K562 (cell line): Measurements from ENCODE around the gene ZSCAN12. TPM values are rescaled to one million over a fixed set of nuclear protein-coding genes. Genes with fewer than 3 reads are reported as not detected.
A peak's percentile ranks its signal among the peaks of the same experiment; 100 is the strongest.

ENCODE experiments used
- BHLHE40 ChIP-seq: IDR thresholded peaks from 2 replicates; pipeline ENCODE4 v1.6.1; 2011; ENCODE audit warnings: low read length, improper control_type of control experiment
- DDX20 ChIP-seq: fragments of 450-650 bp; IDR thresholded peaks from 2 replicates; pipeline ENCODE4 v1.6.1; 2016; ENCODE audit warnings: missing genetic modification characterization, low read depth, mild to moderate bottlenecking, missing compliant biosample characterization, moderate library complexity
- GABPA ChIP-seq: fragments of 200-800 bp; sonication (Bioruptor generic); conservative IDR thresholded peaks from 2 replicates; pipeline ENCODE4 v1.6.1; 2016; ENCODE audit warnings: low read depth, missing genetic modification characterization, missing compliant biosample characterization
- HCFC1 ChIP-seq: IDR thresholded peaks from 2 replicates; pipeline ENCODE4 v1.6.1; 2012; ENCODE audit warnings: low read depth, low read length, improper control_type of control experiment
- NR2C2 ChIP-seq, 2 experiments: fragments of 200-800 bp in 1 of 2; sonication (Bioruptor generic) in 1 of 2; sonication (generic) in 1 of 2; formaldehyde crosslinking in 1 of 2; IDR thresholded peaks; 2 replicates each; pipeline versions ENCODE4 v1.6.1 to v1.8.0; 2016 to 2022; ENCODE audit warnings: mild to moderate bottlenecking in 1 of 2, missing compliant biosample characterization in 1 of 2, missing genetic modification characterization in 1 of 2, missing genetic modification reagents in 1 of 2
- PHF21A ChIP-seq: fragments of 450-650 bp; IDR thresholded peaks from 2 replicates; pipeline ENCODE4 v1.6.1; 2017; ENCODE audit warnings: low read depth, borderline replicate concordance
- POLR2A ChIP-seq: fragments of 450-650 bp; conservative IDR thresholded peaks from 2 replicates; pipeline ENCODE4 v1.6.1; 2016
- RBFOX2 ChIP-seq: fragments of 200-400 bp; formaldehyde crosslinking; IDR thresholded peaks from 2 replicates; pipeline ENCODE4 v1.6.1; 2017; ENCODE audit warnings: low read depth, mild to moderate bottlenecking, low read length, moderate library complexity
- RBM17 ChIP-seq: fragments of 200-400 bp; formaldehyde crosslinking; IDR thresholded peaks from 2 replicates; pipeline ENCODE4 v1.6.1; 2017; ENCODE audit warnings: low read depth, mild to moderate bottlenecking, low read length, borderline replicate concordance
- RBM22 ChIP-seq: fragments of 200-400 bp; formaldehyde crosslinking; IDR thresholded peaks from 2 replicates; pipeline ENCODE4 v1.6.1; 2018; ENCODE audit warnings: low read length, low read depth; ENCODE audit not compliant: poor library complexity, severe bottlenecking
- RCOR1 ChIP-seq, 2 experiments: IDR thresholded peaks; 2 replicates each; pipeline ENCODE4 v1.6.1; 2012; ENCODE audit warnings: low read depth in 2 of 2, low read length in 2 of 2, borderline replicate concordance in 1 of 2, improper control_type of control experiment in 1 of 2
- SMAD3 ChIP-seq: fragments of 450-650 bp; formaldehyde crosslinking; conservative IDR thresholded peaks from 2 replicates; pipeline ENCODE4 v1.4.0; 2020; ENCODE audit warnings: mild to moderate bottlenecking
- TCF7L2 ChIP-seq: fragments of 150-350 bp; IDR thresholded peaks from 2 replicates; pipeline ENCODE4 v1.6.1; 2016; ENCODE audit warnings: low read depth, mild to moderate bottlenecking, low read length, moderate library complexity
- THRB ChIP-seq: fragments of 450-650 bp; formaldehyde crosslinking; conservative IDR thresholded peaks from 2 replicates; pipeline ENCODE4 v1.4.0; 2022; ENCODE audit warnings: mild to moderate bottlenecking, missing genetic modification characterization
- TRIM25 ChIP-seq: fragments of 450-650 bp; IDR thresholded peaks from 2 replicates; pipeline ENCODE4 v1.7.0; 2016; ENCODE audit warnings: borderline replicate concordance
- U2AF2 ChIP-seq: fragments of 200-400 bp; formaldehyde crosslinking; optimal IDR thresholded peaks from 2 replicates; pipeline ENCODE3; 2017; ENCODE audit warnings: low read depth, mild to moderate bottlenecking, low read length
- ZBTB8A ChIP-seq: fragments of 450-650 bp; IDR thresholded peaks from 2 replicates; pipeline ENCODE4 v1.6.1; 2018; ENCODE audit warnings: mild to moderate bottlenecking, moderate library complexity; ENCODE audit not compliant: partially characterized antibody
- ZFP30 ChIP-seq: fragments of 250-450 bp; sonication (Bioruptor Pico); IDR thresholded peaks from 2 replicates; pipeline ENCODE4 v1.8.0; 2022; ENCODE audit warnings: moderate library complexity, mild to moderate bottlenecking, inconsistent platforms, borderline replicate concordance
- ZFPM2 ChIP-seq: fragments of 250-450 bp; sonication (Bioruptor Pico); IDR thresholded peaks from 2 replicates; pipeline ENCODE4 v1.5.1; 2022; ENCODE audit warnings: mild to moderate bottlenecking
- ZNF121 ChIP-seq: sonication (generic); formaldehyde crosslinking; conservative IDR thresholded peaks from 2 replicates; pipeline ENCODE4 v1.8.0; 2022; ENCODE audit warnings: missing genetic modification reagents
- ZNF224 ChIP-seq: sonication (generic); formaldehyde crosslinking; IDR thresholded peaks from 2 replicates; pipeline ENCODE4 v1.8.0; 2022; ENCODE audit warnings: mild to moderate bottlenecking, missing genetic modification reagents
- ZNF311 ChIP-seq: fragments of 250-450 bp; sonication (Bioruptor Pico); IDR thresholded peaks from 2 replicates; pipeline ENCODE4 v1.4.0; 2020; ENCODE audit warnings: mild to moderate bottlenecking, moderate library complexity
- polyA plus RNA-seq, 8 experiments: library from polyadenylated mRNA; depleted of rRNA in 4 of 8; stranded (reverse) in 5 of 8; unstranded in 3 of 8; fragments of >200 nt; fragmentation: Nextera tagmentation in 2 of 8; fragmentation: Illumina TruSeq in 1 of 8; extraction: Ambion mirVana in 2 of 8; extraction: Trizol in 1 of 8; gene quantifications; 2 replicates each; pipeline versions ENCODE4 v1.2.1 to v1.2.3, GENCODE V29; 2011 to 2014; ENCODE audit warnings: inconsistent platforms in 1 of 8, missing spikeins in 1 of 8
- total RNA-seq, 7 experiments: library from RNA; depleted of rRNA in 6 of 7; stranded (reverse); fragments of >200 nt in 6 of 7; fragmentation: Illumina TruSeq in 2 of 7; extraction: Trizol in 2 of 7; gene quantifications; 2 replicates each; pipeline versions ENCODE4 v1.2.1 to v1.2.3, GENCODE V29; 2011 to 2021; ENCODE audit warnings: low replicate concordance in 1 of 7
- TF ChIP-seq, protein P1 (sequence below), 2 experiments: IDR thresholded peaks; 2 replicates each; pipeline ENCODE4 v1.6.1; 2012; ENCODE audit warnings: improper control_type of control experiment in 2 of 2, low read depth in 2 of 2, low read length in 2 of 2, borderline replicate concordance in 1 of 2

The ZSCAN12 gene
- total and polyA plus RNA-seq, 9 of the 15 experiments (the other 6 are each of a cell fraction or from before 2014, with no cell fraction given) = 2.5 to 19.6 (median 12.5) TPM

GRCh38 chr6:28336284-28337120 is 63.0 kb downstream of the ZSCAN12 start (continued):
- TF ChIP-seq ZFP30 (CRISPR knock-in tag) (no peak), RBM22 (no peak), ZNF224 (no peak), ZFPM2 (CRISPR knock-in tag) (no peak; the same call in 1 of the 2 replicates), TCF7L2 (no peak), THRB (CRISPR knock-in tag) (peak; percentile 97), ZNF121 (CRISPR knock-in tag) (no peak), GABPA (peak; percentile 82), DDX20 (peak; percentile 91), U2AF2 (no peak), NR2C2 (CRISPR knock-in tag; IDR thresholded peaks at IDR 0.05) (no peak), NR2C2 (tag; IDR thresholded peaks at IDR 0.05) (peak; percentile 53; the same call in 1 of the 2 replicates), PHF21A (no peak), SMAD3 (CRISPR knock-in tag) (peak; percentile 99), RCOR1 (IDR thresholded peaks at IDR 0.05; ENCODE audit: borderline replicate concordance in 1 of 2, low read depth in 2 of 2, low read length in 2 of 2) (peak; percentile 67 to 75; a peak in 2 of 4 replicates), ZNF311 (CRISPR knock-in tag) (peak; percentile 97), HCFC1 (no peak), RBFOX2 (no peak), TRIM25 (peak; percentile 70; the same call in 1 of the 2 replicates), BHLHE40 (peak; percentile 40; the same call in 1 of the 2 replicates), RBM17 (no peak), POLR2A (no peak), ZBTB8A (no peak)
- TF ChIP-seq, protein P1, sequence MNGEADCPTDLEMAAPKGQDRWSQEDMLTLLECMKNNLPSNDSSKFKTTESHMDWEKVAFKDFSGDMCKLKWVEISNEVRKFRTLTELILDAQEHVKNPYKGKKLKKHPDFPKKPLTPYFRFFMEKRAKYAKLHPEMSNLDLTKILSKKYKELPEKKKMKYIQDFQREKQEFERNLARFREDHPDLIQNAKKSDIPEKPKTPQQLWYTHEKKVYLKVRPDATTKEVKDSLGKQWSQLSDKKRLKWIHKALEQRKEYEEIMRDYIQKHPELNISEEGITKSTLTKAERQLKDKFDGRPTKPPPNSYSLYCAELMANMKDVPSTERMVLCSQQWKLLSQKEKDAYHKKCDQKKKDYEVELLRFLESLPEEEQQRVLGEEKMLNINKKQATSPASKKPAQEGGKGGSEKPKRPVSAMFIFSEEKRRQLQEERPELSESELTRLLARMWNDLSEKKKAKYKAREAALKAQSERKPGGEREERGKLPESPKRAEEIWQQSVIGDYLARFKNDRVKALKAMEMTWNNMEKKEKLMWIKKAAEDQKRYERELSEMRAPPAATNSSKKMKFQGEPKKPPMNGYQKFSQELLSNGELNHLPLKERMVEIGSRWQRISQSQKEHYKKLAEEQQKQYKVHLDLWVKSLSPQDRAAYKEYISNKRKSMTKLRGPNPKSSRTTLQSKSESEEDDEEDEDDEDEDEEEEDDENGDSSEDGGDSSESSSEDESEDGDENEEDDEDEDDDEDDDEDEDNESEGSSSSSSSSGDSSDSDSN (IDR thresholded peaks at IDR 0.05; ENCODE audit: borderline replicate concordance in 1 of 2, low read depth in 2 of 2, low read length in 2 of 2) = 0 out of 4 replicates have a peak, but pooled peaks of 1 of the 2 experiments have one; percentile 60
